HFF-Myc (cell line): ENCODE measurements around the gene KRT82.

ENCODE experiments used
- DNase-seq: peaks from one replicate; pipeline ENCODE4 v3.0.0-alpha.2; 2011; ENCODE audit warnings: low read depth; ENCODE audit errors: extremely low read depth
- H3K4me3 ChIP-seq: replicated peaks from 2 replicates; pipeline ENCODE4 v1.5.1; 2011; ENCODE audit warnings: low read depth, mild to moderate bottlenecking, control low read depth, low read length
- TF ChIP-seq, protein P1 (sequence below): IDR thresholded peaks from 2 replicates; pipeline ENCODE4 v1.5.1; 2012; ENCODE audit warnings: mild to moderate bottlenecking, low read depth, low read length, control low read depth; ENCODE audit errors: missing control alignments

KRT82 gene

DNA sequence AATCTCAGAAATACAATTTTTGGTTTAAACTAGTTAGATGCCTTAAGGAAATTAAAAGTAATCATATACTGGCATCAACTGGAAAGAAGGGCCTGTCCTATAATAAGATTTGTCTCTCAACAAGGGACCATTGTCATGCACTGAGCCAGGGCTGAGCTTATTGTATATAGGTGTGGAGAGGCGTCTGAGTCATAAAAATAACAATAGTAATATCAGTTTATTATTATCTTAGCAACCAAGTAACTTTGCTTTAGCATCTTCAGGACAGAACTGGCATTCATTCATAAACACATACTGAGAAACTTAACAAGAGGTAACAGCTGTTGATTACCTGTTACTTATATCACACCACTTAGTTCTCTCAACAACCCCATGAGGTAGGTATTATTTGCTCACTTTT, 20.9 kb upstream of the KRT82 start:
- TF ChIP-seq, protein P1, sequence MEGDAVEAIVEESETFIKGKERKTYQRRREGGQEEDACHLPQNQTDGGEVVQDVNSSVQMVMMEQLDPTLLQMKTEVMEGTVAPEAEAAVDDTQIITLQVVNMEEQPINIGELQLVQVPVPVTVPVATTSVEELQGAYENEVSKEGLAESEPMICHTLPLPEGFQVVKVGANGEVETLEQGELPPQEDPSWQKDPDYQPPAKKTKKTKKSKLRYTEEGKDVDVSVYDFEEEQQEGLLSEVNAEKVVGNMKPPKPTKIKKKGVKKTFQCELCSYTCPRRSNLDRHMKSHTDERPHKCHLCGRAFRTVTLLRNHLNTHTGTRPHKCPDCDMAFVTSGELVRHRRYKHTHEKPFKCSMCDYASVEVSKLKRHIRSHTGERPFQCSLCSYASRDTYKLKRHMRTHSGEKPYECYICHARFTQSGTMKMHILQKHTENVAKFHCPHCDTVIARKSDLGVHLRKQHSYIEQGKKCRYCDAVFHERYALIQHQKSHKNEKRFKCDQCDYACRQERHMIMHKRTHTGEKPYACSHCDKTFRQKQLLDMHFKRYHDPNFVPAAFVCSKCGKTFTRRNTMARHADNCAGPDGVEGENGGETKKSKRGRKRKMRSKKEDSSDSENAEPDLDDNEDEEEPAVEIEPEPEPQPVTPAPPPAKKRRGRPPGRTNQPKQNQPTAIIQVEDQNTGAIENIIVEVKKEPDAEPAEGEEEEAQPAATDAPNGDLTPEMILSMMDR = no peak
- DNase-seq = no peak
- H3K4me3 ChIP-seq = no peak overlapping the region

DNA sequence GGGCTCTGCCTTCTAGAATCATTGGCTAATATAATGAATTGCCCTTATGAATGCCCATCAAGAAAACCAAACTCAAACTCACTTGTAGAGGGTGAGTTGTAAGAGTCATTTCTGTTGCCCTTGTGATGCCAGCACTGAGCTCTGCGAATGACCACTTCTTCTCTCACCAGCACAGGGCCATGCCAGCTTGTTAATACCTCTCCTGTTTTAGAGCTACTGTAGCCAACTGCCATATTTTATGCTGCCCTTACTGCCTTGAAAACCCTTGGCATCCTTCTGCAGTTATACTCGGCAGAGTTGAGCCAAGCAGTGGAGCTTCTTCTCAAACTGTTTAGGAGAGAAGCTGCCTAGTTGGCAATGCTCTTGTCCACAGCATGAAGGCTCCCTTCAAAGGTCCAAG, 19.9 kb upstream of the KRT82 start:
- TF ChIP-seq, protein P1 = no peak
- no peak overlapping the region for H3K4me3 ChIP-seq
- no peak for DNase-seq

DNA sequence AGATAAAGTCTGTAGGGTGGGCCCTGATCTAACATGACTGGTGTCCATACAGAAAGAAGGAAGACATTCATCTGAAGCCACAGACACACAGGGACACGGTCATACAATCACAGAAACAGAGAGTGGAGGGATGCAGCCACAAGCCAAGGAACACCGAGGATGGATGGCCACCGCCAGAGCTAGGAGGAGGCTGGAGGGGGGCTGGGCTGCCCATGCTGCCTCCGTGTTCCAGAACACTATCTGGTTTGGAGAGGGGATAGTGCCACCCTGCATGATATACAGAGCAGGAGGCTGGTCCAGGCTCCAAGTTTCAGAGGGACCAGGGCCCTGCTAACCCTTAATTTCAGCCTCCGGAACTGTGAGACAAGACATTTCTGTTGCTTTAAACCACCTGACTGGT, 19.3 kb upstream of the KRT82 start:
- TF ChIP-seq, protein P1 = no peak
- H3K4me3 ChIP-seq = no peak overlapping the region
- DNase-seq = no peak

DNA sequence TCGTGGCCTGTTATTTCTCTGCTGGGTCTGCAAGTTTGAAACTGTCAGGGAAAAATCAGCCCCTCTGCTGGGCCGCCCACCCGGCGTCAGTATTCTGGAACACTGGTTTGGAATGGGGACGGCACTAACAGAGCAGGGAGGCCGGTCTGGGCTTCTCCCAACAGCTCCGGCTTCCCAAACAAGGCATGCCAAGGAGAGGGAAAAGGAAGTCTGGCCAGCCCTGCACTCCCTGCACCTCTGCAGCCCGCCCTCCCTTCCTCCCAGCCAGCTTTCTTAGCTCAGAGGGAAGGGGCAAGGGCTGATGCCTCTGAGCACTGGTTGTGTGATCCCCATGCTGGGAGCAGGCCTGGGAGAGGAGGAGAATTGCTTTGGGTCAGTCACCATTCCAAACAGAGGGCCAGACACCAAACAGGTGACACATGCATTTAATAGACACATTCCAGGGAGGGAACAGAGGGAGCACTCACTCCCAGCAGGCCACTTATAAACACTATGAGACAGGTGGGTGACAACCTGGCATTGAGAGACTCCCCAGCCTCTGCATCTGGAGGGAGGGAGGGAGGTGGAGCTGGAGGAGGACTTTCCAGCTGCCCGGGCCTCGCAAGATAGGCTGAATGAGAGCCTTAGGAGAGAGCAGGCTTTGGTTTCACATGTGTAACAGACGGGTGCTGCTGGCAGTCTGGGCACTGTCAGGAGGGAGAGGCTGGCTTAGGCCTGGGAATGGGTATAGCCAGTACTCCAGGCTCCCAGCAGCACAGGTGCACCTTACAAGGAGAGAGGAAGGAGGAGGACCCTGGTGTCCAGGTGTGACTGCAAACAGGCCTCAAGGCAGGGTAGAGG, 17.7 kb upstream of the KRT82 start:
- no peak for DNase-seq
- H3K4me3 ChIP-seq = no peak overlapping the region
- TF ChIP-seq, protein P1 = no peak

DNA sequence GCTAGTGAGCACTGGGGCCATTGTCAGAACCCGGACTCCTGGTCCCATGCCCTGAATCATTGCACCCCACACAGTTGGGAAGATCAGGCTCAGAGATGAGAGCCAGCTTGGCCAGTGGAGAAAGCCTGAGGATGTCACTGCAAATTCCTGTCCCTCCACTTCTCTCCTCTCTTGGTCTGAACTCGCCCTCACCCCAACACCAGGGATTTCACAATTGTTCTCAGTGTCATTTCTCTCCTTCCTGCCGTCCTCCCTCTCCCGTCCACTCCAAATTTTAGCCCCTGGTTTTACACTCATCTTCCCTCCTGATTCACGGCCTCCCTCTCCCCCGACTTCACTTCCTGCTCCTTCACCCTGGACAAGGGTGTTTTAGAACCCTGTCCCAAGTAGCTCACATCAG, 16.9 kb upstream of the KRT82 start:
- TF ChIP-seq, protein P1 = no peak

DNA sequence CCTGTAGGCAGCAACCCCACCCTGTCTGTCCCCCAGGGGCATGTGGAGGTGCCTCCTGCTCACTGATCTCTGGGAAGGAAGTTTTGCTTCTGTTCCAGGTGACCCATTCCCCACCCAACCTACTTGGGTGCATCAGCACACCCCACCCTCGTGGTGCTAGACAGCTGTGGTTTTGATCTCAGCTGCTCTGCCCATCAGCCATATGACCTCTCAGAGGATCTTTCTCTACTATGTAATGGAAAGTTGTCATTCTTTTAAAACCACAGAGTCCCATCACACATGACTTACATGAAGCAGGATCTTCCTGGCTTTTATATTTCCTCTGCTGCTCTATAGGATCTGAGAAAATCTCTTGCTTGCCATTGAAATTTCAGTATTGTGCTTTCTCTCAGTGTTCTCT, 13.5 kb upstream of the KRT82 start:
- TF ChIP-seq, protein P1 = no peak
- DNase-seq = no peak
- H3K4me3 ChIP-seq = no peak overlapping the region

More for the DNA sequence above, 16.9 kb upstream of the KRT82 start:
- H3K4me3 ChIP-seq = no peak overlapping the region
- no peak for DNase-seq

DNA sequence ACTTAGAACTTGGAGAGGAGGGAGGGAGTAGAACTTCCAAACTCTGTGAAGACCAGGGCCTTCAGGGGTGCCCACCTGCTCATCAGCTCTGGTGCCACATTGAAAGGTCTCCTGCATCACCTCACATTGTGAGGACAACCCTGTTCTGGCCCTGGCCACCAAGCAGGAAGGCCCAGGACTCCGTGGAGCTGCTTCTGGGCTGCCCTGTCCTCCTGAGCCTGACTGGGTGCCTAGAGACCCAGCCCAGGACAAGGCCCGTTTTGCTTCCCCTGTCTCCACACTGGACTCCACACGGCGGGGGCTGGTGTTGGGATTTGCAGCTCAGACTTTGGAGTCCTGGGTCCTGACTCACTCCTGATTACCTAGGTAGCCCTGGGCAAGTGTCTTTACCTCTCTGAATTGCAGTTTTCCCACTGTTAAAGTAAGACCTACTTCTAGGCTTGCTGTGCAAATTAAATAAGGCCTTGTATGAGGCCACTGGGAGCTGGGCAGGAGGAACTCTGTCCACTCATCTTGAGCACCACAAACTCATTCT, 12.5 kb upstream of the KRT82 start:
- TF ChIP-seq, protein P1 = no peak
- DNase-seq = no peak
- no peak overlapping the region for H3K4me3 ChIP-seq
